Measurements from ENCODE around the gene SLCO2A1.
A peak's percentile ranks its signal among the peaks of the same experiment; 100 is the strongest.

SLCO2A1 gene

GRCh38 chr3:133953297-133953696 is 76.4 kb downstream of the SLCO2A1 start:
- no peak for DNase-seq (ENCODE audit: low read depth, low spot score)
- Histone ChIP-seq H3K4me3 (ENCODE audit: low read length) (no peak overlapping the region), H3K4me1 (ENCODE audit: control insufficient read depth, insufficient read depth, low read length) (peaks cover 4% of the 10 kb centered on the region; the same call in 1 of the 2 replicates), H3K36me3 (ENCODE audit: control insufficient read depth, insufficient read depth, low read length) (no peaks in the 10 kb centered on the region), H3K9me3 (ENCODE audit: control insufficient read depth, insufficient read depth, low read length) (no peaks in the 10 kb centered on the region), H3K27me3 (ENCODE audit: control insufficient read depth, insufficient read depth, low read length) (no peaks in the 10 kb centered on the region), H3K27ac (ENCODE audit: low read length) (no peak overlapping the region)
- WGBS (ENCODE audit: insufficient coverage, insufficient read length), result no CpG with 5 or more reads among the region's 6 CpGs

GRCh38 chr3:133949438-133949837 is 80.3 kb downstream of the SLCO2A1 start:
- WGBS (ENCODE audit: insufficient coverage, insufficient read length), result no CpG with 5 or more reads among the region's 2 CpGs
- no peak overlapping the region for H3K27ac ChIP-seq (ENCODE audit: low read length)
- no peaks in the 10 kb centered on the region for H3K27me3 ChIP-seq (ENCODE audit: control insufficient read depth, insufficient read depth, low read length)
- H3K36me3 ChIP-seq (ENCODE audit: control insufficient read depth, insufficient read depth, low read length), result no peaks in the 10 kb centered on the region
- H3K4me3 ChIP-seq (ENCODE audit: low read length), result no peak overlapping the region
- peaks cover 4% of the 10 kb centered on the region; the same call in 1 of the 2 replicates for H3K4me1 ChIP-seq (ENCODE audit: control insufficient read depth, insufficient read depth, low read length)
- DNase-seq (ENCODE audit: low read depth, low spot score), result peak; percentile 20
- no peaks in the 10 kb centered on the region for H3K9me3 ChIP-seq (ENCODE audit: control insufficient read depth, insufficient read depth, low read length)

GRCh38 chr3:133948996-133949395 is 80.7 kb downstream of the SLCO2A1 start:
- Histone ChIP-seq H3K36me3 (ENCODE audit: control insufficient read depth, insufficient read depth, low read length) (no peaks in the 10 kb centered on the region), H3K4me3 (ENCODE audit: low read length) (no peak overlapping the region), H3K9me3 (ENCODE audit: control insufficient read depth, insufficient read depth, low read length) (no peaks in the 10 kb centered on the region), H3K4me1 (ENCODE audit: control insufficient read depth, insufficient read depth, low read length) (peaks cover 4% of the 10 kb centered on the region; the same call in 1 of the 2 replicates), H3K27ac (ENCODE audit: low read length) (no peak overlapping the region), H3K27me3 (ENCODE audit: control insufficient read depth, insufficient read depth, low read length) (no peaks in the 10 kb centered on the region)
- DNase-seq (ENCODE audit: low read depth, low spot score), result no peak
- no CpG with 5 or more reads among the region's 7 CpGs for WGBS (ENCODE audit: insufficient coverage, insufficient read length)

GRCh38 chr3:133948131-133948810 is 81.5 kb downstream of the SLCO2A1 start:
- no CpG with 5 or more reads among the region's 9 CpGs for WGBS (ENCODE audit: insufficient coverage, insufficient read length)
- Histone ChIP-seq H3K27me3 (ENCODE audit: control insufficient read depth, insufficient read depth, low read length) (no peaks in the 10 kb centered on the region), H3K36me3 (ENCODE audit: control insufficient read depth, insufficient read depth, low read length) (no peaks in the 10 kb centered on the region), H3K4me3 (ENCODE audit: low read length) (no peak overlapping the region), H3K27ac (ENCODE audit: low read length) (no peak overlapping the region), H3K4me1 (ENCODE audit: control insufficient read depth, insufficient read depth, low read length) (peaks cover 4% of the 10 kb centered on the region; the same call in 1 of the 2 replicates), H3K9me3 (ENCODE audit: control insufficient read depth, insufficient read depth, low read length) (no peaks in the 10 kb centered on the region)
- no peak for DNase-seq (ENCODE audit: low read depth, low spot score)

- Histone ChIP-seq H3K4me3 (ENCODE audit: low read length) (no peak overlapping the region), H3K27ac (ENCODE audit: low read length) (no peak overlapping the region), H3K4me1 (ENCODE audit: control insufficient read depth, insufficient read depth, low read length) (peaks cover 4% of the 10 kb centered on the region; the same call in 1 of the 2 replicates), H3K36me3 (ENCODE audit: control insufficient read depth, insufficient read depth, low read length) (no peaks in the 10 kb centered on the region), H3K27me3 (ENCODE audit: control insufficient read depth, insufficient read depth, low read length) (no peaks in the 10 kb centered on the region), H3K9me3 (ENCODE audit: control insufficient read depth, insufficient read depth, low read length) (no peaks in the 10 kb centered on the region)
- no CpG with 5 or more reads among the region's 12 CpGs for WGBS (ENCODE audit: insufficient coverage, insufficient read length)
- no peak for DNase-seq (ENCODE audit: low read depth, low spot score)
Measured at GRCh38 chr3:133945381-133946095, 84.2 kb downstream of the SLCO2A1 start.

GRCh38 chr3:133944641-133945380 is 84.9 kb downstream of the SLCO2A1 start:
- no peak for DNase-seq (ENCODE audit: low read depth, low spot score)
- Histone ChIP-seq H3K27me3 (ENCODE audit: control insufficient read depth, insufficient read depth, low read length) (no peaks in the 10 kb centered on the region), H3K27ac (ENCODE audit: low read length) (no peak overlapping the region), H3K4me1 (ENCODE audit: control insufficient read depth, insufficient read depth, low read length) (peaks cover 4% of the 10 kb centered on the region; the same call in 1 of the 2 replicates), H3K4me3 (ENCODE audit: low read length) (no peak overlapping the region), H3K9me3 (ENCODE audit: control insufficient read depth, insufficient read depth, low read length) (no peaks in the 10 kb centered on the region), H3K36me3 (ENCODE audit: control insufficient read depth, insufficient read depth, low read length) (no peaks in the 10 kb centered on the region)
- WGBS (ENCODE audit: insufficient coverage, insufficient read length), result no CpG with 5 or more reads among the region's 13 CpGs

- peaks cover 2% of the 10 kb centered on the region; the same call in 1 of the 2 replicates for H3K4me1 ChIP-seq (ENCODE audit: control insufficient read depth, insufficient read depth, low read length)
- no peaks in the 10 kb centered on the region for H3K27me3 ChIP-seq (ENCODE audit: control insufficient read depth, insufficient read depth, low read length)
- H3K4me3 ChIP-seq (ENCODE audit: low read length), result no peak overlapping the region
- no peaks in the 10 kb centered on the region for H3K9me3 ChIP-seq (ENCODE audit: control insufficient read depth, insufficient read depth, low read length)
- H3K36me3 ChIP-seq (ENCODE audit: control insufficient read depth, insufficient read depth, low read length), result no peaks in the 10 kb centered on the region
- no CpG with 5 or more reads among the region's 2 CpGs for WGBS (ENCODE audit: insufficient coverage, insufficient read length)
- no peak for DNase-seq (ENCODE audit: low read depth, low spot score)
- H3K27ac ChIP-seq (ENCODE audit: low read length), result no peak overlapping the region
Measured at GRCh38 chr3:133944181-133944580, 85.5 kb downstream of the SLCO2A1 start.

- H3K9me3 ChIP-seq (ENCODE audit: control insufficient read depth, insufficient read depth, low read length), result no peaks in the 10 kb centered on the region
- no peak overlapping the region for H3K4me3 ChIP-seq (ENCODE audit: low read length)
- H3K27me3 ChIP-seq (ENCODE audit: control insufficient read depth, insufficient read depth, low read length), result no peaks in the 10 kb centered on the region
- DNase-seq (ENCODE audit: low read depth, low spot score), result no peak
- no peaks in the 10 kb centered on the region for H3K4me1 ChIP-seq (ENCODE audit: control insufficient read depth, insufficient read depth, low read length)
- H3K27ac ChIP-seq (ENCODE audit: low read length), result no peak overlapping the region
- no peaks in the 10 kb centered on the region for H3K36me3 ChIP-seq (ENCODE audit: control insufficient read depth, insufficient read depth, low read length)
- WGBS (ENCODE audit: insufficient coverage, insufficient read length), result no CpG with 5 or more reads among the region's 5 CpGs
Measured at GRCh38 chr3:133943639-133944141, 86.0 kb downstream of the SLCO2A1 start.

GRCh38 chr3:133943031-133943535 is 86.6 kb downstream of the SLCO2A1 start:
- no peaks in the 10 kb centered on the region for H3K4me1 ChIP-seq (ENCODE audit: control insufficient read depth, insufficient read depth, low read length)
- no peaks in the 10 kb centered on the region for H3K9me3 ChIP-seq (ENCODE audit: control insufficient read depth, insufficient read depth, low read length)
- no peaks in the 10 kb centered on the region for H3K27me3 ChIP-seq (ENCODE audit: control insufficient read depth, insufficient read depth, low read length)
- no peaks in the 10 kb centered on the region for H3K36me3 ChIP-seq (ENCODE audit: control insufficient read depth, insufficient read depth, low read length)
- H3K27ac ChIP-seq (ENCODE audit: low read length), result no peak overlapping the region
- WGBS (ENCODE audit: insufficient coverage, insufficient read length), result no CpG with 5 or more reads among the region's 2 CpGs
- H3K4me3 ChIP-seq (ENCODE audit: low read length), result no peak overlapping the region
- no peak for DNase-seq (ENCODE audit: low read depth, low spot score)

GRCh38 chr3:133941415-133941821 is 88.3 kb downstream of the SLCO2A1 start:
- no CpG with 5 or more reads among the region's 7 CpGs for WGBS (ENCODE audit: insufficient coverage, insufficient read length)
- Histone ChIP-seq H3K27me3 (ENCODE audit: control insufficient read depth, insufficient read depth, low read length) (no peaks in the 10 kb centered on the region), H3K27ac (ENCODE audit: low read length) (no peak overlapping the region), H3K36me3 (ENCODE audit: control insufficient read depth, insufficient read depth, low read length) (no peaks in the 10 kb centered on the region), H3K4me3 (ENCODE audit: low read length) (no peak overlapping the region), H3K4me1 (ENCODE audit: control insufficient read depth, insufficient read depth, low read length) (no peaks in the 10 kb centered on the region), H3K9me3 (ENCODE audit: control insufficient read depth, insufficient read depth, low read length) (no peaks in the 10 kb centered on the region)
- no peak for DNase-seq (ENCODE audit: low read depth, low spot score)

All from iPS DF 6.9 (cell line).